HepG2 (cell line): Measurements from ENCODE around the gene S100P. TPM values are rescaled to one million over a fixed set of nuclear protein-coding genes. Genes with fewer than 3 reads are reported as not detected.

Experiments used
- FOXK1 ChIP-seq: sonication (generic); formaldehyde crosslinking; IDR thresholded peaks from 2 replicates; pipeline ENCODE4 v1.4.0; 2020; ENCODE audit warnings: low read depth, missing genetic modification reagents, borderline replicate concordance
- HNF1B ChIP-seq: sonication (generic); formaldehyde crosslinking; IDR thresholded peaks from 2 replicates; pipeline ENCODE4 v1.5.1; 2020; ENCODE audit warnings: mild to moderate bottlenecking, moderate library complexity, missing genetic modification reagents
- KAT8 ChIP-seq: IDR thresholded peaks from 2 replicates; pipeline ENCODE4 v1.6.1; 2016; ENCODE audit warnings: missing genetic modification reagents, missing compliant biosample characterization
- SIN3B ChIP-seq: fragments of 150-350 bp; IDR thresholded peaks from 2 replicates; pipeline ENCODE4 v1.6.1; 2014; ENCODE audit warnings: low read length
- ZBTB26 ChIP-seq: IDR thresholded peaks from 2 replicates; pipeline ENCODE4 v1.6.1; 2016; ENCODE audit warnings: missing compliant biosample characterization, missing genetic modification reagents, borderline replicate concordance
- ZNF318 ChIP-seq: sonication (generic); formaldehyde crosslinking; IDR thresholded peaks from 2 replicates; pipeline ENCODE4 v1.4.0; 2020; ENCODE audit warnings: mild to moderate bottlenecking, missing genetic modification reagents
- ZNF709 ChIP-seq: sonication (generic); formaldehyde crosslinking; IDR thresholded peaks from 2 replicates; pipeline ENCODE4 v1.5.0; 2020; ENCODE audit warnings: mild to moderate bottlenecking, missing genetic modification reagents
- ZNF770 ChIP-seq: sonication (generic); formaldehyde crosslinking; IDR thresholded peaks from 2 replicates; pipeline ENCODE4 v1.5.0; 2020; ENCODE audit warnings: mild to moderate bottlenecking, missing genetic modification reagents
- ZSCAN22 ChIP-seq: sonication (generic); formaldehyde crosslinking; IDR thresholded peaks from 2 replicates; pipeline ENCODE4 v1.4.0; 2020; ENCODE audit warnings: mild to moderate bottlenecking, missing genetic modification reagents
- polyA plus RNA-seq, 8 experiments: library from polyadenylated mRNA; depleted of rRNA in 3 of 8; stranded (reverse) in 7 of 8; unstranded in 1 of 8; fragments of >200 nt; fragmentation: Illumina TruSeq in 4 of 8; extraction: Trizol in 4 of 8; gene quantifications; 2 replicates each; pipeline versions ENCODE4 v1.2.1 to v1.2.3, GENCODE V29; 2011 to 2016; ENCODE audit warnings: low read depth in 4 of 8, missing spikeins in 1 of 8, mixed read lengths in 1 of 8; ENCODE audit not compliant: insufficient read depth in 1 of 8
- total RNA-seq, 5 experiments: library from RNA; depleted of rRNA; stranded (reverse); fragments of >200 nt; fragmentation: Illumina TruSeq; extraction: Trizol; gene quantifications; 2 replicates each; pipeline ENCODE4 v1.2.3, GENCODE V29; 2016; ENCODE audit warnings: low read depth in 1 of 5

The S100P gene
- total and polyA plus RNA-seq, 2 of the 13 experiments (the other 11 are each of a cell fraction or from before 2014, with no cell fraction given) = 278 to 1,649 TPM

GRCh38 chr4:6687947-6688878, 5.5 kb upstream of the S100P start (continued):
- TF ChIP-seq KAT8 = 0 out of 2 replicates have a peak, but pooled peaks have one; percentile 4
- 0 out of 2 replicates have a peak, but pooled peaks have one; percentile 11 for TF ChIP-seq HNF1B (CRISPR knock-in tag)
- 0 out of 2 replicates have a peak, but pooled peaks have one; percentile 37 for TF ChIP-seq ZSCAN22
- 0 out of 2 replicates have a peak, but pooled peaks have one; percentile 27 for TF ChIP-seq ZBTB26
- TF ChIP-seq ZNF318 = no peak
- no peak for TF ChIP-seq FOXK1 (CRISPR knock-in tag)
- no peak for TF ChIP-seq ZNF709 (CRISPR knock-in tag)
- TF ChIP-seq ZNF770 = no peak
- no peak for TF ChIP-seq SIN3B
